H9 (cell line): ENCODE measurements around the gene B3GAT3. TPM values are rescaled to one million over a fixed set of nuclear protein-coding genes. Genes with fewer than 3 reads are reported as not detected.
"Not testable (repeated sequence)": the region's sequence is repeated elsewhere in the genome, so short reads cannot be mapped to it uniquely, and the experiment has no call there.

Source experiments
- DNase-seq: peaks from one replicate; pipeline ENCODE4 v3.0.0-alpha.2; 2017
- H2AFZ ChIP-seq: one replicate; pipeline ENCODE4 v1.6.1; 2013; ENCODE audit warnings: mild to moderate bottlenecking, low read length, control low read depth, moderate library complexity
- H2AK5ac ChIP-seq: 2 replicates; pipeline ENCODE4 v1.6.1; 2013; ENCODE audit warnings: low read length, control low read depth, mixed read lengths; ENCODE audit not compliant: insufficient read length
- H2BK120ac ChIP-seq: one replicate; pipeline ENCODE4 v1.6.1; 2013; ENCODE audit warnings: low read depth, mild to moderate bottlenecking, low read length, control low read depth, inconsistent platforms; ENCODE audit not compliant: poor library complexity, severe bottlenecking
- H2BK12ac ChIP-seq: 2 replicates; pipeline ENCODE4 v1.6.1; 2013; ENCODE audit warnings: low read length, control low read depth, mixed read lengths, low read depth; ENCODE audit not compliant: insufficient read length
- H2BK15ac ChIP-seq: 2 replicates; pipeline ENCODE4 v1.6.1; 2013; ENCODE audit warnings: low read depth, low read length, control low read depth
- H2BK20ac ChIP-seq: one replicate; pipeline ENCODE4 v1.6.1; 2013; ENCODE audit warnings: low read depth, mild to moderate bottlenecking, low read length, control low read depth, inconsistent platforms; ENCODE audit not compliant: poor library complexity, severe bottlenecking
- H2BK5ac ChIP-seq: 2 replicates; pipeline ENCODE4 v1.6.1; 2013; ENCODE audit warnings: low read length, control low read depth, mixed read lengths; ENCODE audit not compliant: insufficient read length
- H3K14ac ChIP-seq: 2 replicates; pipeline ENCODE4 v1.6.1; 2013; ENCODE audit warnings: low read length, control low read depth; ENCODE audit not compliant: insufficient read depth
- H3K18ac ChIP-seq: 2 replicates; pipeline ENCODE4 v1.6.1; 2013; ENCODE audit warnings: low read depth, mild to moderate bottlenecking, mixed read lengths, low read length, control low read depth; ENCODE audit not compliant: insufficient read length
- H3K23ac ChIP-seq: 2 replicates; pipeline ENCODE4 v1.6.1; 2013; ENCODE audit warnings: low read length, control low read depth, mixed read lengths, low read depth; ENCODE audit not compliant: insufficient read length
- H3K23me2 ChIP-seq: 2 replicates; pipeline ENCODE4 v1.6.1; 2013; ENCODE audit warnings: low read depth, mild to moderate bottlenecking, mixed read lengths, low read length, control low read depth; ENCODE audit not compliant: insufficient read length, poor library complexity, severe bottlenecking
- H3K27ac ChIP-seq: 2 replicates; pipeline ENCODE4 v1.5.1; 2013; ENCODE audit warnings: low read length, control low read depth, mixed read lengths, low read depth; ENCODE audit not compliant: insufficient read length
- H3K27me3 ChIP-seq: 2 replicates; pipeline ENCODE4 v1.6.1; 2013; ENCODE audit warnings: low read length, control low read depth, inconsistent platforms; ENCODE audit not compliant: insufficient read depth
- H3K4ac ChIP-seq: 2 replicates; pipeline ENCODE4 v1.6.1; 2013; ENCODE audit warnings: low read depth, mild to moderate bottlenecking, control low read depth, inconsistent platforms, low read length, moderate library complexity
- H3K4me1 ChIP-seq: 2 replicates; pipeline ENCODE4 v1.6.1; 2013; ENCODE audit warnings: low read length, control low read depth, inconsistent platforms; ENCODE audit not compliant: insufficient read depth
- H3K4me2 ChIP-seq: 2 replicates; pipeline ENCODE4 v1.6.1; 2013; ENCODE audit warnings: low read length, control low read depth, mixed read lengths; ENCODE audit not compliant: insufficient read length, insufficient read depth
- H3K56ac ChIP-seq: 2 replicates; pipeline ENCODE4 v1.6.1; 2013; ENCODE audit warnings: low read depth, mild to moderate bottlenecking, mixed read lengths, low read length, control low read depth; ENCODE audit not compliant: insufficient read length
- H3K79me1 ChIP-seq: 2 replicates; pipeline ENCODE4 v1.6.1; 2013; ENCODE audit warnings: low read depth, mild to moderate bottlenecking, moderate library complexity, low read length, control low read depth, inconsistent platforms; ENCODE audit not compliant: insufficient read depth, poor library complexity, severe bottlenecking
- H3K79me2 ChIP-seq: 2 replicates; pipeline ENCODE4 v1.6.1; 2013; ENCODE audit warnings: low read length, control low read depth, inconsistent platforms; ENCODE audit not compliant: insufficient read depth
- H3K9ac ChIP-seq: 2 replicates; pipeline ENCODE4 v1.6.1; 2013; ENCODE audit warnings: low read length, control low read depth, mixed read lengths; ENCODE audit not compliant: insufficient read length; ENCODE audit errors: extremely low read depth
- H3K9me3 ChIP-seq: one replicate; pipeline ENCODE4 v1.6.1; 2013; ENCODE audit warnings: low read depth, low read length, inconsistent platforms; ENCODE audit not compliant: control insufficient read depth
- H3T11ph ChIP-seq: one replicate; pipeline ENCODE4 v1.6.1; 2013; ENCODE audit warnings: mild to moderate bottlenecking, low read length, control low read depth, inconsistent platforms
- H4K20me1 ChIP-seq: one replicate; pipeline ENCODE4 v1.6.1; 2013; ENCODE audit not compliant: control insufficient read depth, insufficient read length, insufficient read depth
- H4K5ac ChIP-seq: 2 replicates; pipeline ENCODE4 v1.6.1; 2013; ENCODE audit warnings: low read depth, mild to moderate bottlenecking, mixed read lengths, low read length, control low read depth; ENCODE audit not compliant: insufficient read length
- H4K8ac ChIP-seq: replicated peaks from 2 replicates; pipeline ENCODE4 v1.6.1; 2013; ENCODE audit warnings: low read length, control low read depth, mixed read lengths, low read depth; ENCODE audit not compliant: insufficient read length
- H4K91ac ChIP-seq: 2 replicates; pipeline ENCODE4 v1.6.1; 2013; ENCODE audit warnings: low read depth, mild to moderate bottlenecking, moderate library complexity, mixed read lengths, low read length, control low read depth; ENCODE audit not compliant: insufficient read length
- H3K27ac Mint-ChIP-seq, 3 experiments: 2 replicates in 2 of 3; 3 replicates in 1 of 3; pipeline ENCODE4 v1.8.0; 2020 to 2021; ENCODE audit warnings: mixed read lengths in 3 of 3, mild to moderate bottlenecking in 1 of 3, moderate library complexity in 1 of 3
- H3K27me3 Mint-ChIP-seq: 2 replicates; pipeline ENCODE4 v1.8.0; 2021; ENCODE audit warnings: low read depth, mild to moderate bottlenecking, moderate library complexity, mixed read lengths
- H3K36me3 Mint-ChIP-seq, 3 experiments: 2 replicates in 2 of 3; 3 replicates in 1 of 3; pipeline ENCODE4 v1.8.0; 2020 to 2021; ENCODE audit warnings: low read depth in 3 of 3, mixed read lengths in 3 of 3; ENCODE audit not compliant: insufficient read depth in 1 of 3
- H3K4me1 Mint-ChIP-seq, 2 experiments: 2 replicates each; pipeline ENCODE4 v1.8.0; 2020; ENCODE audit warnings: mixed read lengths in 2 of 2
- H3K4me3 Mint-ChIP-seq, 2 experiments: 2 replicates in 1 of 2; 3 replicates in 1 of 2; pipeline ENCODE4 v1.8.0; 2020 to 2021; ENCODE audit warnings: mild to moderate bottlenecking in 2 of 2, mixed read lengths in 2 of 2, moderate library complexity in 1 of 2
- H3K9me3 Mint-ChIP-seq, 2 experiments: 2 replicates in 1 of 2; 3 replicates in 1 of 2; pipeline ENCODE4 v1.8.0; 2020; ENCODE audit warnings: mild to moderate bottlenecking in 2 of 2, mixed read lengths in 2 of 2, moderate library complexity in 1 of 2
- WGBS: extraction: QIAGEN DNeasy Blood & Tissue Kit; methylation state at CpG from one replicate; pipeline ENCODE4 v1.1.7; 2013; ENCODE audit warnings: missing lambda C conversion rate, low lambda C conversion rate, mixed read lengths; ENCODE audit not compliant: insufficient read length; ENCODE audit errors: extremely low coverage; 5-methylcytosine and 5-hydroxymethylcytosine counted together
- total RNA-seq: library from RNA; stranded (reverse); gene quantifications from 2 replicates; pipeline ENCODE4 v1.2.1, GENCODE V29; 2021

The B3GAT3 gene
- total RNA-seq, 1 experiment from 2014 or later, result 30.8 TPM

DNA sequence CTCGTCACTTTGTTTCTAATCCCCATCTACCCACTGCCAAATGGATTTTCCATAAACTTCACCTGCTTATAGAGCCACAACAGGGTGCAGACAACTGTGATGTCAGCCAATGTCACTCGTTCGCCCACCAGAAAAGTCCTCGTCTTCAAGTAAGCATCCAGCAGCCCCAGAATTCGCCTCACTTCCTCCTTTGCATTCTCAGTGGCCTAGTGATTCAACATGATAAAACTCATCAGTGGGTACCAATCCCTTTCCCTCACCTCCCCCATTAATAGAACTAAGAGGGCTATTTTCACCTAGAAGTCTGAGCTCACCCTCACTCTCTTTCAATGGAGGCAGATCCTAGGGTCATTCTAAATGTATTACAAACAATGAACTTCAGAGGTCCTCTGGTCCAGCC is 50.9 kb downstream of the B3GAT3 start:
- not testable (repeated sequence) for H3K4me1 ChIP-seq, H3T11ph ChIP-seq, H3K9me3 Mint-ChIP-seq, H3K18ac ChIP-seq, H3K9me3 ChIP-seq, H3K27ac ChIP-seq, H2BK120ac ChIP-seq, H4K20me1 ChIP-seq, H2AK5ac ChIP-seq, H3K9ac ChIP-seq, H4K91ac ChIP-seq, H3K27me3 Mint-ChIP-seq, H2BK12ac ChIP-seq, H3K4ac ChIP-seq, H3K79me1 ChIP-seq, H3K23ac ChIP-seq, DNase-seq, H4K5ac ChIP-seq, H3K27me3 ChIP-seq, H4K8ac ChIP-seq, H2BK5ac ChIP-seq, H3K14ac ChIP-seq, H2AFZ ChIP-seq, H3K4me2 ChIP-seq, H2BK20ac ChIP-seq, H2BK15ac ChIP-seq, H3K56ac ChIP-seq
- WGBS, result no CpG with 5 or more reads among the region's 5 CpGs
- Mint-ChIP-seq H3K4me3 (peak overlapping the region; percentile 99 to 100), H3K4me1 (peaks cover 42 to 44% of the 10 kb centered on the region in 2 experiments), H3K27ac (peak overlapping the region; percentile 52 to 78 (median 68); a peak in 4 of 7 replicates), H3K36me3 (peaks cover 65 to 79% (median 77%) of the 10 kb centered on the region in 3 experiments)
- Histone ChIP-seq H3K23me2 (peaks cover 13% of the 10 kb centered on the region), H3K79me2 (peaks cover 12% of the 10 kb centered on the region; the same call in 1 of the 2 replicates)
